Epidermal melanocyte (primary cell): ENCODE results near the gene METTL16.

Experiments
- DNase-seq: peaks from one replicate; pipeline ENCODE4 v3.0.0; 2011; ENCODE audit warnings: low spot score; ENCODE audit not compliant: insufficient read length

Gene METTL16

DNA sequence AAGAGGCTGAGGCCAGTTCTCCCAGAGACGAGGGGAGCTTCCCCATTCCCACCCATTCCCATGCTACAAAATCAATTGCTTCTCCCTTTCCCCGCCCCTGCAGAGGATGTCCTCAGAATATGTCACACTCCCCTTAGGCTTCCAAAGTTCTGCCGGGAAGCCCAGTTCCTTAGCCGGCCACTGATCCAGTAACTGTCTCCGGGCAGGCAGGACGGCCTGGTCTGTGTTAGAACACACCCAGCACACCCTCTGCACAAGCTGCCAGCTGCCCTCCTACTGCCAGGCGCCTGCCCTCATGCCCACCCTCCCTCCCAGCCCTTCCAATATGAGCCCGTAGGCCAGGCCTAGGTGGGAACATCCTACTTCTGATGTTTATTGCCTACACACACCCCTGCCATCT is 143.3 kb downstream of the METTL16 start:
- DNase-seq: no peak

DNA sequence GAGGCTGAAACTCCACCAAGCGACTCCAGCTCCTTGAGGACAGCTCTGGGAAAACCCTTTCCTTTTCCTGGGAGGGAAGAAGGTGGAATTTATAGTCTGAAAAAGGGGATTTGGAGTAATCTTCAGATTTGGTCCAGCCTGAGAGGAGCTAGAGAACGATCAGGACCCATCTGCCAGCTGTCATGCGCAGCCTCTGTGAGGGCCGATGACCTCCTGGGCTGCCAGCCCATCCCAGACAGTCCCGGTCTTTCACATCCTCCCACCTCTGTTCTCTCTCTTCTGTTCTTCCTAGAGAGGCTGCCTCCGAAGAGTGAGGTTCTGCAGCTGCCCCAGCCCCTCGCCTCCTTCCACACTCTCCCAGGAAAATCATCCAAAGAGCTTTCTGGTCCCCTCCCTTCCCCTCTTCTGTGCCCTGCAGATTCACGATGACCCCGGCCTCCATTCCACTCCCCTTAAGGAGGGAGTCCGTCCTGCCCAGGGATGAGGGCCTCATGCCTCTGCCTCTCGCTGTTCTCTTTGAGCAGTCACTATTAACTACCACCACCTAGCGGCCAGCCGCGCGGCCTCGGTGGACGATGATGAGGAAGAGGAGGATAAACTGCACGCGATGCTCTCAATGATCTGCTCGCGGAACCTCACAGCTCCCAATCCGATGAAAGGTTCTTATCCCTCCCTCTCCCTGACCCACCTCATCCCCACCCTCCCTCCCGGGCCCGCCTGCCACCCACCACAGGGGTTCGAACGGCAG is 144.8 kb downstream of the METTL16 start:
- no peak for DNase-seq
